HK-2 (cell line): ENCODE measurements around the gene C16orf95.

Experiments used
- DNase-seq: peaks from one replicate; pipeline ENCODE4 v3.0.0-alpha.2; 2018; ENCODE audit not compliant: unreplicated experiment

The C16orf95 gene

GRCh38 chr16:87253536-87253935 is 63.7 kb downstream of the C16orf95 start:
- DNase-seq: no peak
